K562 (cell line): ENCODE results near the gene C2CD4B. TPM values are rescaled to one million over a fixed set of nuclear protein-coding genes. Genes with fewer than 3 reads are reported as not detected.

Experiments used
- ATAC-seq: fragments of 200-7000 bp; cut with Tn5 transposase; 3 replicates; pipeline ENCODE4 v1.9.1; 2020; ENCODE audit warnings: moderate library complexity
- BruUV-seq: library from RNA; stranded (reverse); fragments of 400-500 nt; replicated peaks from 2 replicates; lab custom pipeline; 2021; lab: Mats Ljungman, UMichigan
- CTCF ChIA-PET: fragments of 300-600 bp; formaldehyde crosslinking; extraction: SDS; loops from one replicate; lab custom pipeline; 2021; ENCODE audit warnings: low intra/inter-chr PET ratio; lab: Yijun Ruan, JAX
- POLR2A ChIA-PET: fragments of 300-600, 350-650 bp; sonication (Branson Sonifier 250); formaldehyde crosslinking; extraction: SDS; loops from one replicate; lab custom pipeline; 2021; ENCODE audit warnings: antibody characterized with exemption, inconsistent platforms; lab: Yijun Ruan, JAX
- DNase-seq, 4 experiments: peaks; one replicate each; pipeline versions ENCODE4 v3.0.0 to v3.0.0-alpha.2; 2011 to 2018; ENCODE audit warnings: low spot score in 3 of 4, mixed read lengths in 3 of 4; ENCODE audit errors: extremely low read depth in 1 of 4
- FAIRE-seq: peaks from 2 replicates; lab custom pipeline; 2011; peaks lifted over from hg19 to GRCh38; lab: Jason Lieb, UNC
- H2AFZ ChIP-seq: 2 replicates; pipeline ENCODE4 v1.6.0; 2011; ENCODE audit warnings: low read depth, low read length, control low read depth, inconsistent platforms
- H3K27ac ChIP-seq: fragments of 200-600 bp; 3 replicates; pipeline ENCODE4 v1.8.0; 2011; ENCODE audit warnings: low read depth, mild to moderate bottlenecking, control low read depth, inconsistent platforms, low read length, moderate library complexity, mixed read lengths; ENCODE audit errors: extremely low read depth
- H3K27me3 ChIP-seq, 2 experiments: fragments of 300-600 bp in 1 of 2; 2 replicates in 1 of 2; 3 replicates in 1 of 2; pipeline versions ENCODE4 v1.6.0 to v1.8.0; 2011; ENCODE audit warnings: inconsistent platforms in 2 of 2, low read length in 2 of 2, mild to moderate bottlenecking in 1 of 2, mixed read lengths in 1 of 2, moderate library complexity in 1 of 2; ENCODE audit not compliant: control insufficient read depth in 2 of 2, insufficient read depth in 2 of 2
- H3K36me3 ChIP-seq: fragments of 300-600 bp; 3 replicates; pipeline ENCODE4 v1.8.0; 2011; ENCODE audit warnings: mild to moderate bottlenecking, low read length, inconsistent platforms; ENCODE audit not compliant: control insufficient read depth, insufficient read depth
- H3K4me1 ChIP-seq, 2 experiments: fragments of 200-600 bp in 1 of 2; replicated peaks in 1 of 2; 2 replicates in 1 of 2; 3 replicates in 1 of 2; pipeline versions ENCODE4 v1.5.1 to v1.8.0; 2011; ENCODE audit warnings: inconsistent platforms in 2 of 2, low read length in 2 of 2, mild to moderate bottlenecking in 1 of 2, mixed read lengths in 1 of 2, moderate library complexity in 1 of 2; ENCODE audit not compliant: control insufficient read depth in 2 of 2, insufficient read depth in 2 of 2
- H3K4me2 ChIP-seq: 2 replicates; pipeline ENCODE4 v1.6.1; 2011; ENCODE audit warnings: low read length, control low read depth, inconsistent platforms, mixed read lengths; ENCODE audit not compliant: insufficient read depth
- H3K4me3 ChIP-seq: fragments of 200-600 bp; sonication (generic), shearing (Covaris generic); 2 replicates; pipeline ENCODE4 v1.5.1; 2016; ENCODE audit warnings: control low read depth, inconsistent platforms
- H3K79me2 ChIP-seq: fragments of 200-600 bp; 3 replicates; pipeline ENCODE4 v1.8.0; 2011; ENCODE audit warnings: low read length, inconsistent platforms; ENCODE audit not compliant: control insufficient read depth, insufficient read depth
- H3K9ac ChIP-seq, 2 experiments: 2 replicates each; pipeline versions ENCODE4 v1.6.0 to v1.6.1; 2011; ENCODE audit warnings: low read depth in 2 of 2, low read length in 2 of 2, control low read depth in 1 of 2, inconsistent platforms in 1 of 2, mild to moderate bottlenecking in 1 of 2, mixed read lengths in 1 of 2; ENCODE audit not compliant: insufficient read depth in 1 of 2
- H3K9me1 ChIP-seq: one replicate; pipeline ENCODE4 v1.6.0; 2011; ENCODE audit warnings: inconsistent platforms, mild to moderate bottlenecking, low read length, moderate library complexity; ENCODE audit not compliant: control insufficient read depth, insufficient read depth
- H3K9me3 ChIP-seq: replicated peaks from 2 replicates; pipeline ENCODE4 v1.5.1; 2011; ENCODE audit warnings: low read depth, low read length, inconsistent platforms; ENCODE audit not compliant: control insufficient read depth, insufficient read depth
- H4K20me1 ChIP-seq: replicated peaks from 2 replicates; pipeline ENCODE4 v1.6.1; 2011; ENCODE audit warnings: low read length, inconsistent platforms, mixed read lengths; ENCODE audit not compliant: control insufficient read depth, insufficient read depth
- CBFA2T2 ChIP-seq: fragments of 450-650 bp; conservative IDR thresholded peaks from 2 replicates; pipeline ENCODE4 v1.6.1; 2017; ENCODE audit warnings: mild to moderate bottlenecking
- CGGBP1 ChIP-seq: fragments of 250-450 bp; sonication (Bioruptor Pico); IDR thresholded peaks from 2 replicates; pipeline ENCODE4 v1.9.0; 2021; ENCODE audit warnings: mild to moderate bottlenecking
- ELF1 ChIP-seq: fragments of 200-800 bp; sonication (Bioruptor generic); IDR thresholded peaks from 2 replicates; pipeline ENCODE4 v1.6.1; 2016; ENCODE audit warnings: missing genetic modification characterization, missing compliant biosample characterization
- FOXP4 ChIP-seq: sonication (generic); formaldehyde crosslinking; IDR thresholded peaks from 2 replicates; pipeline ENCODE4 v1.8.0; 2022; ENCODE audit warnings: mild to moderate bottlenecking, missing genetic modification reagents, borderline replicate concordance
- HBP1 ChIP-seq: fragments of 450-650 bp; formaldehyde crosslinking; IDR thresholded peaks from 2 replicates; pipeline ENCODE4 v1.4.0; 2022; ENCODE audit warnings: missing genetic modification characterization
- JUND ChIP-seq, 2 experiments: IDR thresholded peaks; 2 replicates in 1 of 2; 3 replicates in 1 of 2; pipeline ENCODE4 v1.6.1; 2011; ENCODE audit warnings: borderline replicate concordance in 2 of 2, low read depth in 2 of 2, low read length in 2 of 2, improper control_type of control experiment in 1 of 2, missing biosample characterization in 1 of 2, missing genetic modification characterization in 1 of 2, missing genetic modification reagents in 1 of 2
- LCOR ChIP-seq: sonication (generic); formaldehyde crosslinking; IDR thresholded peaks from 2 replicates; pipeline ENCODE4 v1.8.0; 2022; ENCODE audit warnings: mild to moderate bottlenecking, missing genetic modification reagents
- PTBP1 ChIP-seq: fragments of 200-400 bp; formaldehyde crosslinking; IDR thresholded peaks from 2 replicates; pipeline ENCODE4 v1.6.1; 2017; ENCODE audit warnings: low read depth, low read length
- PYGO2 ChIP-seq: fragments of 450-650 bp; IDR thresholded peaks from 2 replicates; pipeline ENCODE4 v1.6.1; 2016; ENCODE audit warnings: mild to moderate bottlenecking, missing genetic modification characterization, moderate library complexity, missing compliant biosample characterization
- XRCC5 ChIP-seq: fragments of 200-400 bp; formaldehyde crosslinking; IDR thresholded peaks from 2 replicates; pipeline ENCODE4 v1.6.1; 2017; ENCODE audit warnings: low read depth, mild to moderate bottlenecking, low read length
- ZNF324 ChIP-seq: fragments of 250-450 bp; sonication (Bioruptor Pico); IDR thresholded peaks from 2 replicates; pipeline ENCODE4 v1.4.0; 2020; ENCODE audit warnings: mild to moderate bottlenecking
- ZNF354B ChIP-seq: fragments of 250-450 bp; sonication (Bioruptor Pico); IDR thresholded peaks from 2 replicates; pipeline ENCODE4 v1.4.0; 2020
- WGBS: fragments of 100-300 bp; shearing (Covaris generic); methylation state at CpG from one replicate; pipeline ENCODE4 v1.1.6; 2016; ENCODE audit warnings: low coverage, mixed read lengths; ENCODE audit not compliant: insufficient coverage; ENCODE audit errors: missing lambda C conversion rate; 5-methylcytosine and 5-hydroxymethylcytosine counted together
- in situ Hi-C: fragments of 300-500 bp; cut with MboI; formaldehyde crosslinking; loops from 4 replicates; pipeline ENCODE4 v1.15.0; 2018; ENCODE audit warnings: inconsistent platforms, mixed read lengths
- intact Hi-C: fragments of 100-400 bp; cut with micrococcal nuclease; formaldehyde crosslinking; loops from 2 replicates; pipeline ENCODE4 v1.14.2; 2022
- polyA plus RNA-seq, 8 experiments: library from polyadenylated mRNA; depleted of rRNA in 4 of 8; stranded (reverse) in 5 of 8; unstranded in 3 of 8; fragments of >200 nt; fragmentation: Nextera tagmentation in 2 of 8; fragmentation: Illumina TruSeq in 1 of 8; extraction: Ambion mirVana in 2 of 8; extraction: Trizol in 1 of 8; gene quantifications; 2 replicates each; pipeline versions ENCODE4 v1.2.1 to v1.2.3, GENCODE V29; 2011 to 2014; ENCODE audit warnings: inconsistent platforms in 1 of 8, missing spikeins in 1 of 8
- total RNA-seq, 7 experiments: library from RNA; depleted of rRNA in 6 of 7; stranded (reverse); fragments of >200 nt in 6 of 7; fragmentation: Illumina TruSeq in 2 of 7; extraction: Trizol in 2 of 7; gene quantifications; 2 replicates each; pipeline versions ENCODE4 v1.2.1 to v1.2.3, GENCODE V29; 2011 to 2021; ENCODE audit warnings: low replicate concordance in 1 of 7

The C2CD4B gene
- total and polyA plus RNA-seq, 9 of the 15 experiments (the other 6 are each of a cell fraction or from before 2014, with no cell fraction given), result 0.11 TPM; not detected in 8

GRCh38 chr15:62187425-62187824, 22.3 kb upstream of the C2CD4B start:
- FAIRE-seq (no peak), ATAC-seq (no peak), DNase-seq (no peak)
- H3K9ac ChIP-seq, result no peak overlapping the region
- H4K20me1 ChIP-seq, result 0 out of 2 replicates have a peak, but pooled peaks cover 3% of the 10 kb centered on the region
- no peaks in the 10 kb centered on the region for H3K9me1 ChIP-seq
- ChIA-PET CTCF (interaction anchor here (0.6 kb wide), 1 partner anchor 304 kb away, joined by 3 read pairs; no protein-coding TSS in a partner anchor), POLR2A (no interaction called here)
- H3K36me3 ChIP-seq, result no peaks in the 10 kb centered on the region
- H3K4me3 ChIP-seq, result no peak overlapping the region
- H3K4me1 ChIP-seq, result 0 out of 5 replicates have a peak, but pooled peaks cover 0 to 5% of the 10 kb centered on the region in 2 experiments
- H3K27me3 ChIP-seq, result peaks cover 2 to 14% of the 10 kb centered on the region in 2 experiments; a peak in 1 of 5 replicates
- no peak overlapping the region for H2AFZ ChIP-seq
- TF ChIP-seq ZNF354B (CRISPR knock-in tag) (no peak), HBP1 (CRISPR knock-in tag) (no peak), XRCC5 (no peak), FOXP4 (CRISPR knock-in tag) (no peak), LCOR (no peak), PYGO2 (no peak), CGGBP1 (CRISPR knock-in tag) (no peak), CBFA2T2 (no peak), PTBP1 (no peak), JUND (IDR thresholded peaks at IDR 0.05; ENCODE audit: borderline replicate concordance, low read depth, low read length) (no peak), JUND (tag; IDR thresholded peaks at IDR 0.05; ENCODE audit: borderline replicate concordance, low read depth, low read length) (no peak), ZNF324 (CRISPR knock-in tag) (no peak), ELF1 (no peak)
- WGBS, result 0% methylated on average over 5 of the region's 5 CpGs
- in situ Hi-C loops (no loop called here), intact Hi-C loops (no loop called here)
- no peak overlapping the region for H3K4me2 ChIP-seq
- no peaks in the 10 kb centered on the region for H3K9me3 ChIP-seq
- BruUV-seq, result no TSS peak
- H3K79me2 ChIP-seq, result no peaks in the 10 kb centered on the region
- no peak overlapping the region for H3K27ac ChIP-seq
